ENCODE data around the gene PSMB7. TPM values are rescaled to one million over a fixed set of nuclear protein-coding genes. Genes with fewer than 3 reads are reported as not detected.

PSMB7 gene
- total and polyA plus RNA-seq, 2 donors (not counting 1 experiment from before 2014, with no cell fraction given): 206 to 290 TPM

DNA sequence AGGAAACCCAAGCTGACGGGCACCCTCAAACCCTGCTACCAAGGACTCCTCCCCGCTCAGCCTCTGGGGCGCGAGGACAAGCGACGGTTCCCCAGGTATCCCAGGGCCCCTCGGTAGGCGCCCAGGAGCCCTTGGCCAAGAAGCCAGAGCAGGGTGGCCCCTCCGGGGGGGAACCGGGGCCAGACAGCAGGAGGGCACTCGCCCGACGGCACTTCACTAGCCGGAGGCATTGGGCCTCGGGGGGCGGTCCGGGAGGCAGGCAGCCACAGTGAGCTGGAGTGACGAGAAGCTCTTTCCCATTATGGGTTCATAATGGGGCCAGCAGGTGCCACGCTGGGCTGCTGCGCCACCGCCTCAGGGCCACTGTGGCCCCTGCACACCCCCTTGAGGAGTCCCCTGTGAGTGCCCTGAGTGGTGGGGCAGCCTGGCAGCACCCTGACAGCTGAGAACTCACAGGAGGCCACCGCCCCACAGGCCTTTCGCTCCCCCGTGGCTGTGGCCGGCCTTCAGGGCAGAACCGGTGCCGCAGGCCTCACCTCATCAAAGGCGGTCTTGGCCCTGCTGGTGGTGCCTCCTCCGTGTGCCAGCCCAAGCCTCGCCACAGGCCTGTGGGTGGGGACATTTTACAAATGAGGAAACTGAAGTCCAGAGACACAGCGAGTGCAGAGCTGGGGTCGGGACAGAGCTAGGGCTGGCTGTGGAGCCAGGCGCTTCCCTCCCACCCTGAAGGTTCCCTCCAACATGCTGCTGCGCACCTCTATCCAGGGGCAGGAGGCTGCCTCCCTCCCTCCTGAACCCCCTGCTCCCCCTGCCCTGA lies 68.7 kb downstream of the PSMB7 start:
- Histone ChIP-seq H4K20me1 (ENCODE audit: control insufficient read depth, extremely low read depth, insufficient read depth, low read length) (no peaks in the 10 kb centered on the region), H3K4me3 (replicated peaks in 1 of 4; ENCODE audit: control extremely low read depth in 1 of 4, insufficient read depth in 1 of 4, low read depth in 3 of 4, low read length in 4 of 4) (no peak overlapping the region), H3K27ac (ENCODE audit: insufficient read depth, low read length) (no peak overlapping the region), H3K9me3 (ENCODE audit: control insufficient read depth, insufficient read depth, low read depth, low read length) (no peaks in the 10 kb centered on the region), H3K79me2 (ENCODE audit: control insufficient read depth, insufficient read depth, low read length) (no peaks in the 10 kb centered on the region), H3K4me1 (ENCODE audit: control insufficient read depth, extremely low read depth, insufficient read depth, low read length) (peaks cover 16% of the 10 kb centered on the region), H3K4me2 (ENCODE audit: extremely low read depth, insufficient read depth, low read length) (no peak overlapping the region), H3K36me3 (ENCODE audit: control insufficient read depth, insufficient read depth, low read length) (peaks cover 55% of the 10 kb centered on the region), H3K9ac (ENCODE audit: insufficient read depth, low read length) (no peak overlapping the region), H3K27me3 (ENCODE audit: control insufficient read depth, insufficient read depth, low read length) (no peaks in the 10 kb centered on the region), H2AFZ (ENCODE audit: low read length) (no peak overlapping the region)
- DNase-seq (ENCODE audit: low read depth in 2 of 2): no peak
- no peak for TF ChIP-seq EZH2 (IDR thresholded peaks at IDR 0.05; ENCODE audit: low read length, missing control alignments)
- TF ChIP-seq, protein P1, sequence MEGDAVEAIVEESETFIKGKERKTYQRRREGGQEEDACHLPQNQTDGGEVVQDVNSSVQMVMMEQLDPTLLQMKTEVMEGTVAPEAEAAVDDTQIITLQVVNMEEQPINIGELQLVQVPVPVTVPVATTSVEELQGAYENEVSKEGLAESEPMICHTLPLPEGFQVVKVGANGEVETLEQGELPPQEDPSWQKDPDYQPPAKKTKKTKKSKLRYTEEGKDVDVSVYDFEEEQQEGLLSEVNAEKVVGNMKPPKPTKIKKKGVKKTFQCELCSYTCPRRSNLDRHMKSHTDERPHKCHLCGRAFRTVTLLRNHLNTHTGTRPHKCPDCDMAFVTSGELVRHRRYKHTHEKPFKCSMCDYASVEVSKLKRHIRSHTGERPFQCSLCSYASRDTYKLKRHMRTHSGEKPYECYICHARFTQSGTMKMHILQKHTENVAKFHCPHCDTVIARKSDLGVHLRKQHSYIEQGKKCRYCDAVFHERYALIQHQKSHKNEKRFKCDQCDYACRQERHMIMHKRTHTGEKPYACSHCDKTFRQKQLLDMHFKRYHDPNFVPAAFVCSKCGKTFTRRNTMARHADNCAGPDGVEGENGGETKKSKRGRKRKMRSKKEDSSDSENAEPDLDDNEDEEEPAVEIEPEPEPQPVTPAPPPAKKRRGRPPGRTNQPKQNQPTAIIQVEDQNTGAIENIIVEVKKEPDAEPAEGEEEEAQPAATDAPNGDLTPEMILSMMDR (conservative IDR thresholded peaks at IDR 0.05 in 1 of 2, IDR thresholded peaks at IDR 0.05 in 1 of 2; ENCODE audit: low read depth in 1 of 2, low read length in 2 of 2): no peak

DNA sequence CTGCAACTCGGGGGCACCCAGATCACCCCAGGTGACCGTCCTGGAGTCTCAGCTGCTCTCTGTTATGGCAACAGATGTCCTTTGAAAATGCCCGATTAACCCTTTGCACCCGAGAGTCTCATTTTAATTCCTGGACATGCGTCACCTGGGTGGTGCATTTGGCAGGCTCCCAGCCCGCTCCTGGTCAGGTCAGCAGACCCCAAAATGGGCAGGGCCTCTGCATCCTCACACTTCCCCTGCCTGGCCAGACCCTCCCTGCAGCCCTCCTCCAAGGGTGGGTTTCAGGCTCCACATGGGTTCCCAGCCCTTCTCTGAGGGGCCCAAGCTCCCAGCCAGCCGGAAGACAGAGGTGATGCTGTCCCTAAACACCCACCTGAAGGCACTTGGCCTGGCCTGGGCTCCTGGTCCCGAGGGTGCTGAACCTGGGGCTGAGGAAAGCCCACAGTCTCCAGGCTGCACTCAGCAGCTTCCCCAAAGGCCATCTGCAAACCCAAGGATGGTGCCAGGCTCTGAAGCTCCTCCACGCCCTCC lies 69.4 kb downstream of the PSMB7 start:
- Histone ChIP-seq H3K9me3 (ENCODE audit: control insufficient read depth, insufficient read depth, low read depth, low read length) (no peaks in the 10 kb centered on the region), H3K27ac (ENCODE audit: insufficient read depth, low read length) (no peak overlapping the region), H3K4me3 (replicated peaks in 1 of 4; ENCODE audit: control extremely low read depth in 1 of 4, insufficient read depth in 1 of 4, low read depth in 3 of 4, low read length in 4 of 4) (no peak overlapping the region), H3K36me3 (ENCODE audit: control insufficient read depth, insufficient read depth, low read length) (peaks cover 49% of the 10 kb centered on the region), H3K79me2 (ENCODE audit: control insufficient read depth, insufficient read depth, low read length) (no peaks in the 10 kb centered on the region), H4K20me1 (ENCODE audit: control insufficient read depth, extremely low read depth, insufficient read depth, low read length) (no peaks in the 10 kb centered on the region), H2AFZ (ENCODE audit: low read length) (no peak overlapping the region), H3K9ac (ENCODE audit: insufficient read depth, low read length) (no peak overlapping the region), H3K4me1 (ENCODE audit: control insufficient read depth, extremely low read depth, insufficient read depth, low read length) (peaks cover 16% of the 10 kb centered on the region), H3K4me2 (ENCODE audit: extremely low read depth, insufficient read depth, low read length) (no peak overlapping the region), H3K27me3 (ENCODE audit: control insufficient read depth, insufficient read depth, low read length) (no peaks in the 10 kb centered on the region)
- TF ChIP-seq, protein P1 (conservative IDR thresholded peaks at IDR 0.05 in 1 of 2, IDR thresholded peaks at IDR 0.05 in 1 of 2; ENCODE audit: low read depth in 1 of 2, low read length in 2 of 2): no peak
- TF ChIP-seq EZH2 (IDR thresholded peaks at IDR 0.05; ENCODE audit: low read length, missing control alignments): no peak
- no peak for DNase-seq (ENCODE audit: low read depth in 2 of 2)

DNA sequence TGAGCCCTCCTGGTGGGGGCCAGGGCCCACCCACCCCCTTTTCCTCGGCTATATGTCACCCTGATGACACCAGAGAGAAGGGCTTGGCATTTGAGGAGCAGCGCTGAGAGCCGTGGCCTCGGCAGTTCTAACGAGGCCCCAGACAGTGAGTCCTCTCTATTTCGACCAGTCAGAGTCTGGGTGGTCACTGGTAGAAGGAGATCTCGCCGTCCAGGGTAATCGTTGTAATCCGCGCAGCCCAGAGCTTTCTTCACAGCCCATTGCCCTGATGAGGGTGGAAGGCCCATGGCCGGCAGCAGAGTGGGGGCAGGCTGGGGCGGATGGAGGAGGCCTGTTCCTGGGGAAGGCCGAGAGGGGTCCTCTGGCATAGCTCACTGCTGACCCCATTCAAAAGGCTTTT lies 70.2 kb downstream of the PSMB7 start:
- Histone ChIP-seq H3K9ac (ENCODE audit: insufficient read depth, low read length) (no peak overlapping the region), H3K9me3 (ENCODE audit: control insufficient read depth, insufficient read depth, low read depth, low read length) (no peaks in the 10 kb centered on the region), H3K36me3 (ENCODE audit: control insufficient read depth, insufficient read depth, low read length) (peaks cover 47% of the 10 kb centered on the region), H3K27me3 (ENCODE audit: control insufficient read depth, insufficient read depth, low read length) (no peaks in the 10 kb centered on the region), H3K4me3 (replicated peaks in 1 of 4; ENCODE audit: control extremely low read depth in 1 of 4, insufficient read depth in 1 of 4, low read depth in 3 of 4, low read length in 4 of 4) (no peak overlapping the region), H3K4me2 (ENCODE audit: extremely low read depth, insufficient read depth, low read length) (no peak overlapping the region), H3K79me2 (ENCODE audit: control insufficient read depth, insufficient read depth, low read length) (no peaks in the 10 kb centered on the region), H2AFZ (ENCODE audit: low read length) (no peak overlapping the region), H3K27ac (ENCODE audit: insufficient read depth, low read length) (no peak overlapping the region), H3K4me1 (ENCODE audit: control insufficient read depth, extremely low read depth, insufficient read depth, low read length) (peaks cover 16% of the 10 kb centered on the region), H4K20me1 (ENCODE audit: control insufficient read depth, extremely low read depth, insufficient read depth, low read length) (no peaks in the 10 kb centered on the region)
- no peak for TF ChIP-seq EZH2 (IDR thresholded peaks at IDR 0.05; ENCODE audit: low read length, missing control alignments)
- TF ChIP-seq, protein P1 (conservative IDR thresholded peaks at IDR 0.05 in 1 of 2, IDR thresholded peaks at IDR 0.05 in 1 of 2; ENCODE audit: low read depth in 1 of 2, low read length in 2 of 2): no peak
- no peak for DNase-seq (ENCODE audit: low read depth in 2 of 2)
